ENCODE data around the gene SCYGR8.
"Not testable (repeated sequence)": the region's sequence is repeated elsewhere in the genome, so short reads cannot be mapped to it uniquely, and the experiment has no call there.

The SCYGR8 gene

GRCh38 chr2:227720680-227721079 lies 25.0 kb upstream of the SCYGR8 start:
- Histone ChIP-seq H3K79me2 (ENCODE audit: low read length) (no peaks in the 10 kb centered on the region), H3K4me2 (ENCODE audit: low read depth, low read length) (no peak overlapping the region), H3K9ac (ENCODE audit: low read length) (no peak overlapping the region), H3K27me3 (replicated peaks; ENCODE audit: insufficient read depth, low read length) (no peaks in the 10 kb centered on the region), H2AFZ (ENCODE audit: low read length) (no peak overlapping the region), H3K4me3 (ENCODE audit: low read length) (no peak overlapping the region), H3K36me3 (replicated peaks; ENCODE audit: insufficient read depth, low read length) (no peaks in the 10 kb centered on the region), H3F3A (ENCODE audit: insufficient read depth, low read length) (no peaks in the 10 kb centered on the region), H3K4me1 (ENCODE audit: low read length) (no peaks in the 10 kb centered on the region), H3K9me2 (replicated peaks; ENCODE audit: insufficient read depth, low read length) (no peaks in the 10 kb centered on the region), H3K9me3 (replicated peaks; ENCODE audit: insufficient read depth, low read length) (no peaks in the 10 kb centered on the region), H3K27ac (ENCODE audit: low read length) (no peak overlapping the region), H4K20me1 (ENCODE audit: insufficient read depth, low read length) (no peaks in the 10 kb centered on the region)
- DNase-seq, result no peak
- no peak for TF ChIP-seq EZH2phosphoT487 (IDR thresholded peaks at IDR 0.05; ENCODE audit: low read length)
- TF ChIP-seq EZH2 (optimal IDR thresholded peaks at IDR 0.05; ENCODE audit: low read depth, low read length), result no peak
- TF ChIP-seq CTCF (IDR thresholded peaks at IDR 0.05; ENCODE audit: low read length), result no peak

- not testable (repeated sequence) for DNase-seq; H3K27ac ChIP-seq (ENCODE audit: low read length)
These were observed 22.9 kb upstream of the SCYGR8 start for GRCh38 chr2:227722821-227723220.

GRCh38 chr2:227724394-227725039 lies 21.2 kb upstream of the SCYGR8 start, which contains the start of gene SCYGR6:
Gene SCYGR6 (minus strand): TSS chr2:227724757. CDS start chr2:227724757, 0 bp downstream.
- no peaks in the 10 kb centered on the region for H3K9me3 ChIP-seq (replicated peaks; ENCODE audit: insufficient read depth, low read length)
- H3K27ac ChIP-seq (ENCODE audit: low read length), result no peak within 1 kb of the TSS

More at GRCh38 chr2:227722821-227723220, 22.9 kb upstream of the SCYGR8 start:
- H3K9me3 ChIP-seq (replicated peaks; ENCODE audit: insufficient read depth, low read length); H3K9me2 ChIP-seq (replicated peaks; ENCODE audit: insufficient read depth, low read length); H3K4me2 ChIP-seq (ENCODE audit: low read depth, low read length); H4K20me1 ChIP-seq (ENCODE audit: insufficient read depth, low read length); H3K4me3 ChIP-seq (ENCODE audit: low read length); H3K4me1 ChIP-seq (ENCODE audit: low read length); H3K9ac ChIP-seq (ENCODE audit: low read length); H2AFZ ChIP-seq (ENCODE audit: low read length); H3F3A ChIP-seq (ENCODE audit: insufficient read depth, low read length); H3K27me3 ChIP-seq (replicated peaks; ENCODE audit: insufficient read depth, low read length); H3K36me3 ChIP-seq (replicated peaks; ENCODE audit: insufficient read depth, low read length); H3K79me2 ChIP-seq (ENCODE audit: low read length): not testable (repeated sequence)

More at GRCh38 chr2:227724394-227725039, 21.2 kb upstream of the SCYGR8 start, which contains the start of gene SCYGR6:
- Histone ChIP-seq H3K9ac (ENCODE audit: low read length) (no peak within 1 kb of the TSS), H3K79me2 (ENCODE audit: low read length) (no peaks in the 10 kb centered on the region), H3K36me3 (replicated peaks; ENCODE audit: insufficient read depth, low read length) (no peaks in the 10 kb centered on the region), H4K20me1 (ENCODE audit: insufficient read depth, low read length) (no peaks in the 10 kb centered on the region), H3K4me2 (ENCODE audit: low read depth, low read length) (no peak within 1 kb of the TSS), H3F3A (ENCODE audit: insufficient read depth, low read length) (no peaks in the 10 kb centered on the region), H3K27me3 (replicated peaks; ENCODE audit: insufficient read depth, low read length) (no peaks in the 10 kb centered on the region), H3K9me2 (replicated peaks; ENCODE audit: insufficient read depth, low read length) (no peaks in the 10 kb centered on the region), H3K4me3 (ENCODE audit: low read length) (no peak within 1 kb of the TSS), H2AFZ (ENCODE audit: low read length) (no peak within 1 kb of the TSS), H3K4me1 (ENCODE audit: low read length) (no peaks in the 10 kb centered on the region)
- TF ChIP-seq CTCF (IDR thresholded peaks at IDR 0.05; ENCODE audit: low read length) (no peak), EZH2phosphoT487 (IDR thresholded peaks at IDR 0.05; ENCODE audit: low read length) (no peak), EZH2 (optimal IDR thresholded peaks at IDR 0.05; ENCODE audit: low read depth, low read length) (no peak)
- no peak for DNase-seq
